Measurements from ENCODE around the gene PPDPF.
A peak's percentile ranks its signal among the peaks of the same experiment; 100 is the strongest.

Gene PPDPF

DNA sequence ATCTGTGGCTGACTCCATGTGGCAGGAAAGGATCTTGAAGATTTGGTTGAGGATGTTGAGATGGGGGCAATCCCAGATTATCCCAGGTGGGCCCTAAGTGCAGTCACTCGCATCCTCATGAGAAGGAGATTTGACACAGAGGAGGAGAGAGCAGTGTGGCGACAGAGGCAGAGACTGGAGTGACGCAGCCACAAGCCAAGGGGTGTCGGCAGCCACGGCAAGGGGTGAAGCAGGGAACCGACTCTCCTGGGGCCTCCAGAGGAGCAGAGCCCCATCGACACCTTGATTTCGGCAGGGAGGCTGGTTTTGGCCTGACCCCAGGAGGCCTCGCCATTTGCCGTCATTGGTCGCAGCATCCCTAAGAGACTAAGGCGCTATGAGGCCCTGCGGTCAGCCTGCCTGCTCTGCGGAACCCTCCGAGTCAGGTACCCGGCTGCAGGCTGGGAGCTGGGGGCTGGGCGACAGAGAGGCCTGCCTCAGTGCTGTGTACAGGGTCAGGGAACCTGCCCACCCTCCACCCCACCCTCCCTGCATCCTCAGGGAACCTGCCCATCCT, 34.2 kb upstream of the PPDPF start:
- no peak overlapping the region for H3K4me3 ChIP-seq (ENCODE audit: low read depth, low read length)
- DNase-seq (ENCODE audit: low read depth): no peak

DNA sequence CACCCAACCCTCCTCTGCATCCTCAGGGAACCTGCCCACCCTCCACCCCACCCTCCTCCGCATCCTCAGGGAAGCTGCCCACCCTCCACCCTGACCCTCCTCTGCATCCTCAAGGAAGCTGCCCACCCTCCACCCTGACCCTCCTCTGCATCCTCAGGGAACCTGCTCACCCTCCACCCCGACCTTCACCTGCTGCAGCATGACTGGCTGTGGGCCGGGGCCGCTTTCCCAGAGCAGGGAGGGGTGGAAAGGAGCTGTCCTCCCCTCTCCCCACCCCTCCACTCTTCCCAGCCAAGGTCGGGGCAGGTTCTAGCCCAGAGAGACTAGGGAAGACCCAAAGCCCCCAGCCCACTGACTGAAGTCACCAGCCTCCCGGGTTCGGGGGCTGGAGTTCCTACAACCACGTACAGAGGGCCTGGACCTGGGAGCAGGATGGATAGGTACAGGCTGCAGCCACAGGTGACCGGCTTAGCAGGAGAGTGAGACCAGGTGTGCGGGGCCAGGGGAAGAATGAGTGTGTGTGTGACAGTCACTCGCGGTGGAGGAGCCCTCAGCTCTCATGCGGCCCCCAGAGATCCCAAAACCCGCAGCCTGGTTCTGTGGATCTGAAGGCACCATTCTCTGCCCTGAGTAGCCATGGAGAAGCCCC, 33.3 kb upstream of the PPDPF start:
- no peak for DNase-seq (ENCODE audit: low read depth)
- no peak overlapping the region for H3K4me3 ChIP-seq (ENCODE audit: low read depth, low read length)

DNA sequence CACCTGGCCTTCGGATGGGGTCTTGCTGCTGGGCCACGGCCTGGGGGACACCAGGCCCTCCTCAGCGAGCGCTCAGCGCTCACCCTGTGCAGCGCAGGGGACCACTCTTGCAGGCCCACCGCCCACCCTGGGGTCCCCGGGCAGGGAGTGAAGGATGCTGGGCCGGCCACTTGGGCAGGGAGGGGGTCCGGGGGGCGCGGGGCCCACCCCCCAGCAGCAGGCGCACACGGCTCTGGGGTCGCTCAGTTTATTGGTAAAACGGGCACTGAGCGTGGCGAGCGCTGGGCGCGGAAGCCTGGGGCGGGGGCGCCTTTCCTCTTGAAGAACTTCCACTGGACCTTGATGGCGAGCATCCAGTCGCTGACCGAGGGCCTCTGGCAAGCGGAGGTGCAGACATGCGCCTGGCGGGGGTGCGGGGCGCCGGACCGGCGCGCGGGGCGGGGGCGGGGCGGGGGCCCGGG, 32.8 kb upstream of the PPDPF start:
- no peak overlapping the region for H3K4me3 ChIP-seq (ENCODE audit: low read depth, low read length)
- DNase-seq (ENCODE audit: low read depth): no peak

DNA sequence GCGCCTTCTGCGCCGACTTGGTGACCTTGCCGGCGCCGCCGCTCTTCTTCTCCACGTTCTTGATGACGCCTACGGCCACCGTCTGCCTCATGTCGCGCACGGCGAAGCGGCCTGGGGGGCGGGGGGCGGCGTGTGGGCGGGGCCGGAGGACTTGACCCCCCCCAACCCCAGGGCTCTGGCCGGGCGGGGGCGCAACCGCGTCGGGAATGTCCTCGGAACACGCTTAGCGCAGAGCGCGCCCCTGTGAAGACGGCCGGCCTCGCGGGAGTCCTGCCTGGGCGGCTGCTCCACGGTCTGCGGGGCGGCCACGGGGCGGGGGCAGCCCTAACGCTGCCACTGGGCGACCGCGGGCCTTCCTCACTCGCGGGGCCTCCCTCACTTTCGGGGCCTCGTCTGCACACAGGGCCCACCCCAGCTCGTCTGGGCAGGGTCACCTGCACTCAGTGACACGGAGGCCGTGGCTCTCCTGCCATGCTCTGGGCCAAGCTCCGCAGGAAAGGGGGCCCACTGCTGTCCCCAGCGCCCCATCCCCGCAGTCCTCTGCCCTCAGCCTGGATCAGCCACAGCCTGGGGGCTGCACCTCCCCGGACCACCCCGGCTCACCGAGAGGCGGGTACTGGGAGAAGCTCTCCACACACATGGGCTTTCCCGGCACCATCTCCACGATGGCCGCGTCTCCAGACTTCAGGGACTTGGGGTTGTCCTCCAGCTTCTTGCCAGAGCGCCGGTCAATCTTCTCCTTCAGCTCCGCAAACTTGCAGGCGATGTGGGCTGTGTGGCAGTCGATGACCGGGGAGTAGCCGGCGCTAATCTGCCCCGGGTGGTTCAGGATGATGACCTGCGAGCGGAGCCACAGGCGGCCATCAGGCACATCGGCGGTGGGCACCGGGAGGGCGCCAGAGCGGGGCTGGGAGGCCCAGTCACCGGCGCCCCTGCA, 32.0 kb upstream of the PPDPF start:
- H3K4me3 ChIP-seq (ENCODE audit: low read depth, low read length): no peak overlapping the region
- DNase-seq (ENCODE audit: low read depth): no peak

DNA sequence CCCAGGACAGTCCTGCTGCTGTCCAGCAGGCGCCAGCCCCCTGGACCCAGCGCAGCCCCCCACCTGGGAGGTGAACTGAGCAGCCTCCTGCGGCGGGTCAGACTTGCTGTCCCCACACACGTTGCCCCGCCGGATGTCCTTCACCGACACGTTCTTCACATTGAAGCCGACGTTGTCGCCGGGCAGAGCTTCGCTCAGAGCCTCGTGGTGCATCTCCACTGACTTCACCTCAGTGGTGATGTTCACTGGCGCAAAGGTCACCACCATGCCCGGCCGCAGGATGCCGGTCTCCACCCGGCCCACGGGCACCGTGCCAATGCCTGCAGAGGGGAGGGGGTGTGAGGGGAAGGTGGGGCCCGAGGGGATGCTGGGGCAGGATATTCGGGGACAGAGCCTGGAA, 30.1 kb upstream of the PPDPF start:
- no peak for DNase-seq (ENCODE audit: low read depth)
- no peak overlapping the region for H3K4me3 ChIP-seq (ENCODE audit: low read depth, low read length)

DNA sequence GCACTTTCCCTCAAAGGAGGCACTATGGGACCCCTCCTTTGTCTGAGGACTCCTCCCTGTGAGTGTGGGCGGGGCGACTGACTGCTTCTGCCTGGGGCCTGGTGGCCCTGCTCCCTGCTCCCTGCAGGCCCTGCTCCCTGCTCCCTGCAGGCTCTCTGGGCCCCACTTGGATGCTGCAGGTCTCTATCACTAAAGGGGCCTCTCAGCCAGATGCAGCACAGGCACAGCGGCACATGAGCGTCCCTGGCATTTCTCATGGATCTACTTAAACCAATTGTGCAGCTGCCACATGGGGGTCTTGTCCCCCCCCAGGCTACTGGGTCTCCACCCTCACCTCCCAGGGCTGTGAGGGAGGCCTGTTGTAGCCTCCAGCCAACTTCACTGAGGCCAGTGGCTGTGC, 29.5 kb upstream of the PPDPF start:
- DNase-seq (ENCODE audit: low read depth): no peak
- H3K4me3 ChIP-seq (ENCODE audit: low read depth, low read length): no peak overlapping the region

DNA sequence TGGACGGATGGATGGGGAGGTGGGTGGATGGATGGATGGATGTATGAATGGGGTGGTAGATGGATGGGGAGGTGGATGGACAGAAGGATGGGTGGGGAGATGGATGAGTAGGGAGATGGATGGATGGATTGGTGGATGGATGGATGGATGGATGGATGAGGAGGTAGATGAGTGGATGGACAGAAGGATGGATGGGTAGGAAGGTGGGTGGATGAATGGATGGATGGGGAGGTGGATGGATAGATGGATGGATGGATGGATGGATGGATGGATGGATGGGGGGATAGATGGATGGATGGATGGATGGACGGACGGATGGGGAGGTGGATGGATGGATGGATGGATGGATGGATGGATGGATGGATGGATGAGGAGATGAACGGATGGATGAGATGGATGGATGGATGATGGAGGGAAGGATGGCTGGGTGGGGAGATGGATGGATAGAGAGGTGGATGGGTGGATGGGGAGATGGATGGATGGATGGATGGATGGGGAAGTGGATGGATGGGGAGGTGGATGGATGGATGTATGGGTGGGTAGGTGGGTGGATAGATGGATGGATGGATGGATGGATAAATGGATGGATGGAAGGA, 28.8 kb upstream of the PPDPF start:
- no peak for DNase-seq (ENCODE audit: low read depth)
- no peak overlapping the region for H3K4me3 ChIP-seq (ENCODE audit: low read depth, low read length)

DNA sequence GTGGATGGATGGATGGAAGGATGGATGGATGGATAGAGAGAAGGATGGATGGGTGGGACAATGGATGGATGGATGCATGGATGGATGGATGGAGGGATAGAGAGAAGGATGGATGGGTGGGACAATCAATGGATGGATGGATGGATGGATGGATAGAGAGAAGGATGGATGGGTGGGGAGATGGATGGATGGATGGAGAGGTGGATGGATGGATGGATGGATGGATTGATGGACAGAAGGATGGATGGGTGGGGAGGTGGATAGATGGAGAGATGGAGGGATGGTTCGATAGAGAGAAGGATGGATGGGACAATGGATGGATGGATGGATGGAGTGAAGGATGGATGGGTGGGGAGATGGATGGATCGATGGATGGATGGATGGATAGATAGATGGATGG, 28.0 kb upstream of the PPDPF start:
- H3K4me3 ChIP-seq (ENCODE audit: low read depth, low read length): no peak overlapping the region
- no peak for DNase-seq (ENCODE audit: low read depth)

DNA sequence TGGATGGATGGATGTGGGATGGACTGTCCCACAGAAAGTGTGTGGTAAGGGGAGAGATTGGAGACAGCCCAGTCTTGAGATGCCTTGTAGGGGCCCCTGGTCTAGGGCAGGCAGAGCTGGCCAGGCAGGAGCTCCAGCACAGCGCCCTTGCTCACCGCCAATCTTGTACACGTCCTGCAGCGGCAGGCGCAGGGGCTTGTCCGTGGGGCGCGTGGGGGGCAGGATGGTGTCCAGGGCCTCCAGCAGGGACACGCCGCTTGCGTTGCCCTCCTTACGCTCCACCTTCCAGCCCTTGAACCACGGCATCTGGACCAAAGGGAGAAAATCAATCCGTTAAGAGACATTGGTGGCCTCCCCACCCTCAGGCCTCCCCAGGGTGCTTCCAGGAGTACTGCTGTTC, 27.6 kb upstream of the PPDPF start:
- no peak overlapping the region for H3K4me3 ChIP-seq (ENCODE audit: low read depth, low read length)
- no peak for DNase-seq (ENCODE audit: low read depth)

DNA sequence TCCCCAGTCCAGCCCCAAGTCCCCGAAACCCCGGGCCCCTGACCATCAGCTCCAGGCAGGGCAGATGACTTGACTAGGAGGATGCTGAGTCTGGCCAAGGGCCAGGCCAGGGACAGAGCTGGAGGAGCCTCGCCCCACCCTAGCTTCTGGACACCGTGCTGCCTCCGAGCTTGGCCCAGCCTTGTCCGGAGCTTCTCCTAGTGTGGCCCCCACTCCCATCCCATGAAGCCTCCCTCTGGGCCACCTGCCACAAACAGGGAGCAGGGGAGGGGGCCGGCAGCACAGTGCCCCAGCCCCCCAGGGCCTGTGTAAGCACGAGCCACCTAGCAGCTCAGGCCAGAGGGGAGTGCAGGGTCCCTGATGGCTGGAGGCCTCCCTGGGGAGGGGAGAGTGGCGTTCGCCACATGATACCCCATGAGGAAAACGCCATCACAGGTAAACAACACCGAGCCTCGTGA, 27.0 kb upstream of the PPDPF start:
- DNase-seq (ENCODE audit: low read depth): no peak
- no peak overlapping the region for H3K4me3 ChIP-seq (ENCODE audit: low read depth, low read length)

DNA sequence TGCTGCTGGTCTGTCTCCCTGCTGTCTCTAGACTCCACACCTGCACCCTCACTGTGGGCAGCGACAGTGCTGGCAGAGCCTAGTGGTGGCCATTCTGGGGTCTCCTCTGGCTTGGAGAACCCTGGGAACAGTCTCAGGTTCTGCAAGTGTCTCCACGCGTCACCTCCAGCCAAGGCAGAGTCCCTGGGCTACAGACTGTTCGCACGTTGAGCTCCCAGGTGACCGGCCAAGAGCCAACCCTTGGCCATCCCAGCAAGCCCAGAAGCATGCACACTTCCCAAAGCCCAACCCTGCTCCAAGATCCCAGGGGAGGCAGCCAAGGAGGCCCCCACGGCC, 26.5 kb upstream of the PPDPF start:
- H3K4me3 ChIP-seq (ENCODE audit: low read depth, low read length): no peak overlapping the region
- DNase-seq (ENCODE audit: low read depth): no peak

DNA sequence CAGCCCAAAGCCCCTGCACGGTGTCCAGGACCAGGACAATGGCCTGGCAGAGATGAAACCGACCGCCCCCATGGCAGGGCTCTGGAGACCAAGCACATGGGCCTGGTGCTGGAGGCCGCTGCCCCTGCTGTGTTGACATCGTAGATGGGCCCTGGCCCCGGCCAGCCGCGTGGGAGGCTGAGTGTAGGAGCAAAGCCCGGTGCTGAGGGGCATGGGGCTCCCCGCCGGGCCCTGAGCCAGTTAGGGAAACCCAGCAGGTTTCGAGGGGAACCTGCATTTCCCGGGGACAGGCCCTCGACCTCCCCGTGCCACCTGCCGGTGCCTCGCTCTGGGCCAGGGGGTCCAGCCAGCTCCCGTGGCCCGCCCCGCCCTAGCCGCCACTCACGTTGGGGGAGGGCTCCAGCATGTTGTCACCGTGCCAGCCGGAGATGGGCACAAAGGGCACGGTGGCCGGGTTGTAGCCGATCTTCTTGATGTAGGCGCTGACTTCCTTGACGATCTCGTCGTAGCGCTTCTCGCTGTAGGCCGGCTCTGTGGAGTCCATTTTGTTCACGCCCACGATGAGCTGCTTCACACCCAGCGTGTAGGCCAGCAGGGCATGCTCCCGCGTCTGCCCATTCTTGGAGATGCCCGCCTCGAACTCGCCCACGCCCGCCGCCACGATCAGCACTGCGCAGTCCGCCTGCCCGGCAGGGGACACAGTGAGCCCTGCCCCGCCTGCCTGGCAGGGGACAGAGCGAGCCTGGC, 26.0 kb upstream of the PPDPF start:
- H3K4me3 ChIP-seq (ENCODE audit: low read depth, low read length): no peak overlapping the region
- DNase-seq (ENCODE audit: low read depth): no peak

DNA sequence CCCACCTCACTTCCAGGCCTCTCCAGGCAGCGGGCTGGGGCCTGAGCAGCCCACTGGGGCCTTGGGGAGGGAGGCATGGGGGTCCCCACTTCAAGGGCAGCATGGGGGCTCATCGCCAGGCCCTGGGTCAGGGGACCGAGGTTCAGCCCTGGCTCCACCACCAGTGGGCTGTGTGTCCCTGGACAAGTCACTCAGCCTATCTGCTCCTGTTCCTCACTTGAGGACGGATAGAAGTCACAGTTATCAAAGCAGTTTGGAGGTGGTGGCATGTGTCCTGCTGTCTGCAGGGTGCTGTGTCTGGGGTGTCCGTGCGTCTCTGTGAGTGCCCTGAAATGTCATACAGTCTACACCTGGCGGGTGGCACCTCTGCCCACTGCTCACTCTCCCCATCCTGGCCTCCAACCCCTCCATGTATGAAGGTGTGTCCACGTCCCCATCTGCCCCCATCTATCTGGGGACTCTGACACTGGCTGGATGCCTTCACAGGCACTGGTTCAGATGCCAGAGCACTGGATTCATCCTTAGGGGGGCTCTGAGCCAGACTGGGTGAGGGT, 25.3 kb upstream of the PPDPF start:
- no peak for DNase-seq (ENCODE audit: low read depth)

DNA sequence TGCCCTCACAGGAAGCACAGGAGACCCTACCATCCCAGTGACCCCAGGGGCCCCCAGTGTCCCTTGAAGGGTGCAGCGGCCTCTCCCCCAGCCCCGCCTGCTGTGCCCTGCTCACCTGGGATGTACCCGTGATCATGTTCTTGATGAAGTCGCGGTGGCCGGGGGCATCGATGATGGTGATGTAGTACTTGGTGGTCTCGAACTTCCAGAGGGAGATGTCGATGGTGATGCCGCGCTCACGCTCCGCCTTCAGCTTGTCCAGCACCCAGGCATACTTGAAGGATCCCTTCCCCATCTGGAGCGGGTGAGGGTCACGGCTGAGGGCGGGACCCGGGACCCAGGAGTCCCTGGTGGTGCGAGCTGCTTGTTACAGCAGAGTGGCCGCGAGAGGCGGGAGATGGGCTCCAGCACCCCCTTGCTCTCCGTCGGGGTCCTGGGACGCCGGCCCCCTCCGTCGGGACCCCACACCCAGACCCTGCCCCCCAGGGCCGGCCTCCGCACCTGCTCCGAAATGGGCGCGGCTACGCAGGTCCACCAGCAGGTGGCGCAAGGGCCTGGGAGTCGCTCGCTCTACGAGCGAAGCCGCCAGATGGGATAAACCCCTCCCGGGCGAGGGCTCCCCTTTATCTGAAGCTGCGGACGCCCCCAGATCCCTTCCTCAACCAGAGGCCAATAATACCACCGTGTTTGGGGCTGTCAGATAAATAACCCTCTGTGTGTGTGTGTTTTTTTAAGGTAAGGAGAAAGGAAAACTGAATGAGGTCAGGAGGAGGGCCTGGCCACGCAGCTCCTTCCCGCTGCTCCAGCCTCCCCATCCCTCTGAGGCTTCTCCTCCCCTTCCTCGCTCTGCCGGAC, 24.6 kb upstream of the PPDPF start:
- DNase-seq (ENCODE audit: low read depth): no peak
- peak overlapping the region; percentile 15 for H3K4me3 ChIP-seq (ENCODE audit: low read depth, low read length)

More for the DNA sequence above, 25.3 kb upstream of the PPDPF start:
- no peak overlapping the region for H3K4me3 ChIP-seq (ENCODE audit: low read depth, low read length)

DNA sequence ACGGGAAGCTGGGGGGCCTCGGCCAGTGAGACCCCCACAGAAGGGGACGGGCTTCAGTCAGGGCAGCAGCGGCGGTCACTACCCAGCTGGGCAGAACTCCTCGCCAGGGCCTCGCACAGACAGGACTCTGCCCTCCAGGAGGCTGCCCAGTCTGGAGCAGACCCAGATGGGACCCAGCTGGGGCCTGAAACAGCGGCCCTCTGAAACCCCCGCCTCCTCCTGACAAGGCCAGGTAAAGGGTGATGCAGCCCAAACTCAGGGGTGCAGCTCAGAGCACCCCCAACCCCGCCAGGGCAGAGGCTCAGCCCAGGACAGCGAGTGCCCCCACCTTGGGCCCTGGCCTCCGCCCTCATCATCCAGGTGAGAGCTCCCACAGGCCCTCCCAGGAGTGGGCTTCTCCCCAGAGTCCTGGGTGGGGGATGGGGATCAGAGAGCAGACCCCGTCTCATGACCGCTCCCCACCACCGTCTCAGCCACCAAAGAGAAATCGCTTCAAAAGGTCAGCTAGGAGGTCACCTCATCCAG, 23.9 kb upstream of the PPDPF start:
- DNase-seq (ENCODE audit: low read depth): no peak

DNA sequence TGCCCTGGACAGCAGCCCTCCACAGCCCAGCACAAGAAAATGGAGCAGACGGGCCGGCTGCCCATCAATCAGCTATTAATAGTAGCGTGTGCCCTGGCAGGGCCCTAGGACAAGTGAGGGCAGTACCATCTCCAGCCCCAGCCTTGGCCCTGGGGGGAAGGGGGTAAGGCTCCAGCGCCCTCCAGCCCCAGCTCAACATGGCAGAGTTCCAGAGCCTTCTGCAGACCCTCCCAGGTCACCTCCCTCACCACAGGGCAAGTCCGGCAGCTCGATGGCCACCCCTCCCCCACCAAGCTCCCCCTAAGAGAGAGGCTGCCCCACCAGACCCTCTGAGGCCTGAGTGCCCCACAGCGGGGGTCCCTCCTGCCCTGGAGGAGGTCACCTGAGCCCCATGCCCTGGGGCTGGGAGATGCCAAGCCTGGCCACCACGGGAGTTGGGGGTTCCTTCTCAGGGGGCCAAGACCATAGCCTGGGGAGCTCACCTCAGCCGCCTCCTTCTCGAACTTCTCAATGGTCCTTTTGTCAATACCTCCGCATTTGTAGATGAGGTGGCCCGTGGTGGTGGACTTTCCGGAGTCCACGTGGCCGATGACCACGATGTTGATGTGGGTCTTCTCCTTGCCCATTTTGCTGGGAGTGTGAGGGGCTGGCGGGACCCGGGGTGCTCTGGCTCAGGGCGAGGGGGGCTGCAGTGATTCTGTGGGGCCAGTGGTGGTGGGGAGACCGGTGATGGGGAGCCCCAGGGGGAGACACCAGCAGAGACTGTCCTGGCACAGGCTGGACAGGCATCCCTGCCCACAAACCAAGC, 23.2 kb upstream of the PPDPF start:
- H3K4me3 ChIP-seq (ENCODE audit: low read depth, low read length): no peak overlapping the region
- DNase-seq (ENCODE audit: low read depth): no peak

More for the DNA sequence above, 23.9 kb upstream of the PPDPF start:
- H3K4me3 ChIP-seq (ENCODE audit: low read depth, low read length): no peak overlapping the region

Measured in skeletal muscle cell (primary cell).